GM19328 (cell line): ENCODE results near the gene ZNF764.

ENCODE experiments used
- ATAC-seq: cut with Tn5 transposase; IDR thresholded peaks from one replicate; pipeline ENCODE4 v1.9.1; 2021; ENCODE audit warnings: mild to moderate bottlenecking, moderate library complexity; ENCODE audit not compliant: unreplicated experiment

The ZNF764 gene

GRCh38 chr16:30570636-30571444, 12.7 kb upstream of the ZNF764 start:
- no peak for ATAC-seq

GRCh38 chr16:30569746-30570635, 11.8 kb upstream of the ZNF764 start:
- no peak for ATAC-seq

- no peak for ATAC-seq
Observed at GRCh38 chr16:30569281-30569680, 11.1 kb upstream of the ZNF764 start.

- ATAC-seq = no peak
Observed at GRCh38 chr16:30567991-30568638, 9.9 kb upstream of the ZNF764 start.

- no peak for ATAC-seq
Observed at GRCh38 chr16:30567160-30567990, 9.2 kb upstream of the ZNF764 start.

GRCh38 chr16:30566531-30566930, 8.4 kb upstream of the ZNF764 start:
- ATAC-seq = no peak

GRCh38 chr16:30565984-30566383, 7.8 kb upstream of the ZNF764 start:
- ATAC-seq = no peak

GRCh38 chr16:30565526-30565925, 7.4 kb upstream of the ZNF764 start:
- ATAC-seq = no peak

- no peak for ATAC-seq
Observed at GRCh38 chr16:30562021-30562420, 3.8 kb upstream of the ZNF764 start.

- no peak for ATAC-seq
Observed at GRCh38 chr16:30561089-30561816, 3.1 kb upstream of the ZNF764 start.

GRCh38 chr16:30559690-30560089, 1.5 kb upstream of the ZNF764 start:
- ATAC-seq = no peak

- ATAC-seq = no peak
Observed at GRCh38 chr16:30558789-30559377, 709 bp upstream of the ZNF764 start.

GRCh38 chr16:30557707-30557956, 542 bp downstream of the ZNF764 start:
- peak; percentile 8 for ATAC-seq

- no peak for ATAC-seq
Observed at GRCh38 chr16:30556125-30556473, 2.1 kb downstream of the ZNF764 start.

- no peak for ATAC-seq
Observed at GRCh38 chr16:30555315-30556124, 2.7 kb downstream of the ZNF764 start.

- ATAC-seq = no peak
Observed at GRCh38 chr16:30554557-30555314, 3.4 kb downstream of the ZNF764 start.

GRCh38 chr16:30553393-30553899, 4.7 kb downstream of the ZNF764 start:
- ATAC-seq = no peak

- ATAC-seq = no peak
Observed at GRCh38 chr16:30552956-30553355, 5.2 kb downstream of the ZNF764 start.
